Measurements from ENCODE around the gene RAMP1.

The RAMP1 gene

GRCh38 chr2:237895544-237896506, 36.4 kb downstream of the RAMP1 start:
- DNase-seq (ENCODE audit: low read depth in 2 of 2), result no peak

GRCh38 chr2:237896507-237896892, 37.1 kb downstream of the RAMP1 start:
- DNase-seq (ENCODE audit: low read depth in 2 of 2), result no peak

DNA sequence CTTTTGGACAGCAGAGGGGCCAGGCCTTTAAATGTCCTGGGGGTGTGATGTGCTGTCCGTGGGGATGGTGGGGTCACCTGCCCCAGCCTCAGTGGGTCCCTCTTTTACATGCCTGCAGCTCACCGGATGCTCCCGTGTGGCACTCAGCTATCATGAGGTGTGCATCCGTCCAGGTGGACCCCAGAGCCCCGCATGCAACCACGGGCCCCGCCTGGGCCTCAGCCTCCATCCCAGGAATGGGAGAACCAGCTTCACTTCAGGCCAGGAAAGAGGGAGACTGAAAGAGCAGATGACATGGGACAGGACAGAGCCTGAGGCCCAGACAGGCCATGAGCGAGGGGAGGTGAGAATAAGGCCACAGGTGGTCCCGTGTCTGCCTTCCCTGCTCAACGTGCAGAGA, 37.5 kb downstream of the RAMP1 start:
- DNase-seq (ENCODE audit: low read depth in 2 of 2), result no peak

GRCh38 chr2:237898057-237898414, 38.6 kb downstream of the RAMP1 start:
- no peak for DNase-seq (ENCODE audit: low read depth in 2 of 2)

GRCh38 chr2:237900891-237901831, 41.7 kb downstream of the RAMP1 start:
- no peak for DNase-seq (ENCODE audit: low read depth in 2 of 2)

DNA sequence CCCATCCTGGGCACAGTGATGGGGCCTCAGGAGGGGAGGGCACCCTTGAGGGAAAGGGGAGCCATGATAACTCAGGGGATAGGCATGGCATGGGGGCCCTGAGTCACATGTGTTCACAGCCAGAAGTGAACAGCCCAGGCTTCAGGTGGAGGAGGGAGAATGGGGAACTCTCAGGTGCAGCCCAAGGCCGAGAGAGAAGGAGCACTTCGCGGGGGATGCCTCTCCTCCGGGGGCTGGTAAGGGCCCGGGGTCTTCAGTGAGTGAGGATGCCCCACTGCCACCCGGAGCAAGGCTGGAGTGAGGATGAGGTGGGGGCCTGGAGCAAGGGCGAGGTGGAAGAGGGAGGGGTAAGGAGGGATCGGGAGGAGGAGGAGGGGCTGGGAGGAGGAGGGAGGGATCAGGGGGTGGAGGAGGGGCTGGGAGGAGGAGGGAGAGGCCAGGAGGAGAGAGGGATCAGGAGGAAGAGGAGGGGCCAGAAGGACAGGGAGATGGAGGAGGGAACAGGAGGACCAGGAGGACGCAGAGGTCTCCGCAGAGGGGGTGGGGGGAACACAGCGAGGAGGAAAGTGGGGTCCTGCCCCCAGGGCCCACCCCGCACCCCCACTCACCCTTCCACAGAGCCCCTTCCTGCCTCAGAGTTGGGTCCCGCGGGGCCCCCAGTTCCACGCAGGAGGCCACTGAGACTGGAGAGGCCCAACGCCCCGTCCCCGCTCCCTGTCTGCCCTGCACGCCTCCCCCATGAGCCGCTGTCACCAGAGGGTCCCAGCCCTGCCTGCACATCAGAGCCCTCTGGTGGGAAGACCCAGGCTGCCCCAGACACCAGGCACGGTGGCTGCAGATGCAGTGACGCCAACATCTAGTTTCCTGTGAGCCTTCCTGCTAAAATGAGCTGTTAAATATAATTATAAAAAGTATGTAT, 42.8 kb downstream of the RAMP1 start:
- DNase-seq (ENCODE audit: low read depth in 2 of 2), result no peak

DNA sequence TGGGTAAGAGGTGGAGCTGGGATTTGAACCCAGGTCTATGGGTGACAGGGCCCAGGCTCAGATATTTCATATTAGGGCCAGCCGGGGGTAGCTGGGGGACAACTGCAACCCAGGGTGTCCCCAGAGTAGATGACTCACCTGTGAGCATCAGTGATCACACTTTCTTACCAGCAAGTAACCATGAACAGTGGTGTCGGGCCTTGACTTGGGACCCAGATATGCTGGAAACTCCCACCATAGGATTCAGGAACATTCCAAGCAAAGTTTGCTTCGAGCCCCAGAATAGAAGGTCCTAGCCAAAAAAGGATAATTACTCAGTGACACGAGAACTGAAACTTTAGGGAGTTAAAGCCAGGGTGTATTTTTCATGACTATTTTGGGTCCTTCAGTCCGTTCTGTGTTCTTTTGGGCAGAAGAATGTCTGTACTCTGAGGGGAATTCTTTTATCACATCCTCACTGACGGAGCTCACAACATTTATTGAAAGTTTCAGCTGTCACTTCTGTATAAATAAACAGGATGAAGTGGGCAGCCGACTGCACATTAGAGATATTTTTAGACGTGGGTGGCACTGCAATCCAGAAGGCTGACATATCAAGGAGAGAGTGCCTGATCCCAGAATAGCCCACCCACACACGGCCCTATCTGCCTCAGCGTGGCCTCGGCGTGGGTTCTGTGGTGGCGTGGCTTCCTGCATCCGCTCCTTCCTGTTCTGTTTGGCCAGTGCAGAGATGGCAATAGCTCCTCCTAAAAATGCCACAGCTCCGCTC, 45.6 kb downstream of the RAMP1 start:
- no peak for DNase-seq (ENCODE audit: low read depth in 2 of 2)

GRCh38 chr2:237907144-237907543, 47.7 kb downstream of the RAMP1 start:
- DNase-seq (ENCODE audit: low read depth in 2 of 2), result no peak

- DNase-seq (ENCODE audit: low read depth in 2 of 2), result no peak
Observed at GRCh38 chr2:237909075-237909695, 49.8 kb downstream of the RAMP1 start.

- no peak for DNase-seq (ENCODE audit: low read depth in 2 of 2)
Observed at GRCh38 chr2:237909801-237910475, 50.5 kb downstream of the RAMP1 start.

- DNase-seq (ENCODE audit: low read depth in 2 of 2), result no peak
Observed at GRCh38 chr2:237910576-237911362, 51.3 kb downstream of the RAMP1 start.

DNA sequence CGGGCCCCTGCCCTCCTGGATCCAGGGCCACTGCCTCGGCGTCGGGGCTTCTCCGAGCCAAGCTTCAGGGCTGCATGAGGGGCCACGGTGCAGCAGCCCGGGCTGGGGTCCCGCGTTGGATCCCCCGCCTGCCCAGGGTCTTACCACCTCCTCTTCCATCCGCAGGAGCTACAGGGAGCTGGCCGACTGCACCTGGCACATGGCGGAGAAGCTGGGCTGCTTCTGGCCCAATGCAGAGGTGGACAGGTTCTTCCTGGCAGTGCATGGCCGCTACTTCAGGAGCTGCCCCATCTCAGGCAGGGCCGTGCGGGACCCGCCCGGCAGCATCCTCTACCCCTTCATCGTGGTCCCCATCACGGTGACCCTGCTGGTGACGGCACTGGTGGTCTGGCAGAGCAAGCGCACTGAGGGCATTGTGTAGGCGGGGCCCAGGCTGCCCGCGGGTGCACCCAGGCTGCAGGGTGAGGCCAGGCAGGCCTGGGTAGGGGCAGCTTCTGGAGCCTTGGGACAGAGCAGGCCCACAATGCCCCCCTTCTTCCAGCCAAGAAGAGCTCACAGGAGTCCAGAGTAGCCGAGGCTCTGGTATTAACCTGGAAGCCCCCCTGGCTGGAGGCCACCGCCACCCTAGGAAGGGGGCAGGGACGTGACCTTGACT, 52.1 kb downstream of the RAMP1 start:
- no peak for DNase-seq (ENCODE audit: low read depth in 2 of 2)

DNA sequence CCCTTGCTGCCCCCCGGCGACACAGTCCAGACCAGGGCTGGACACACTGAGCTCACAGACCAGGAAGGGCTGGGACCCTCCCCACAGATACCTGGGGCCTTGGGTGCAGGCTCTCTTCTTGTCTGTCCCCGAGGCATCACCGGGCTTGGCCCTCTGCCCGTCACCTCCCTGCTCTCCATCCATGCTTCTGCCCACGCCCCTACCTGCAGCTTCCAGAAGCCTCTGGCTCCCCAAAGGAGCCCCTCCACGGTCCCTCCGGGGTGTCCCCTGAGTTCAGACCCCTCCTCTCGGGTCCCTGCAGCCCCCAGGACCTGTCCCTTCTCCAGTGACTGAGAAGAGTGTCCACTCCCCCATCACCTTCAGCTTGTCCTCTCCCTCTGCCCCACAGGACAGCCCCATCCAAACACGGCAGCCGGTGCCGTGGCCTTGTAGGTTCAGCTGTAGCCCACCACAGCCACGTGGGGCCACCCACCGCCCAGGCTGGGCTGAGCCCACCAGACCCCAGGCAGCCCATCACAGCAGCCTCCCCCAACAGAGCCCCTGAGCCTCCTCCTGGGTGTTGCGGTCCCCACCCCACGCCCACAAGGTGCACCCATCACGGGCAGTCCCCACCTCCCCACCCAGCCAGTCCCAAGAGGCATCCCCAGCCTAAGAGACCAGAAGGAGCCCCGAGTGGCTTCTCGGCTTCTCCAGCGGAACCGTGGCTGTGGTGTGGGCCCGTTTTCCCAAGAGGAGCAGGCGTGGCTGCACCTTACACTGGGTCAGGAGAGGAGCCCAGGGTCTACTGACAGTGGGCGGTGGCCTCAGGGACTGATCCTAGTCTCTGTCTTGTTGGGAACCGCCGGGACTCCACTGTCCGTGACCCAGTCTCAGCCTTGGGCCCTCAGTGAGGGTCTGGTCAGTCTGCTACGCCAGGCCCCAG, 53.1 kb downstream of the RAMP1 start:
- DNase-seq (ENCODE audit: low read depth in 2 of 2), result no peak

DNA sequence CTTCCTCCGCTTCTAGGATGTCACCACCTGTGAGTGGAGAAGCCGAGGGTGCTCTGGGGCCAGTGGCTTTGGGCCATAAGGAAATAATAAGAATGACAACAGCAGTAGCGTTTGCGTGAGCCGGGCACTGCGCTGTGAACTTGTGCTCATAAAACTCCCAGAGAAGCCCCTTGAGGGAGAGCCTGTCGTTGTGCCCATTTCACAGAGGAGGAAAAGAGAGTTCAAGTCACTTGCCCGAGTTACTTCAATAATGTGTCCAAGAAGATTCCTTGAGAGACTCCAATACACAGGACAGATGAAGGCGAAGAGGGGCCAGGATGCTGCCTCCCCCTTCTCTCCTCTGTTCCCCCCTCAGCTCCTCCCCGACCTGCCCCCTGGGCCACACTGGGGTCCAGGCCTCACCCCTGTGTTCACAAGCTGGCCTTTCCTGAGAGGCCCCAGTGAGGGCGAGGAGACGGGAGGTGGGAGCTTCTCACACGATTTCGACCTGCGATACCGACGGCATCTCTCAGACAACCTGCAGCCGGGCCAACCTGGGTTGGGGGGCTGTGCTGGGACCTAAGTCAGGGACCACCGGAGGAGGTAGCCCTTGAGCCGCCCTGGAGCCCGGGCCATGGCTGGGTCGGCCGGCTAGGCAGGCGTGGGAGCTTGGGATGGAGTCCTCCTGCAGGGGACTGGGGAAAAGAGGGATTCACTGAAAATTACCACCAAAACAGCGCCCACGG, 53.9 kb downstream of the RAMP1 start:
- no peak for DNase-seq (ENCODE audit: low read depth in 2 of 2)

GRCh38 chr2:237915576-237915975, 56.2 kb downstream of the RAMP1 start:
- DNase-seq (ENCODE audit: low read depth in 2 of 2), result no peak

DNA sequence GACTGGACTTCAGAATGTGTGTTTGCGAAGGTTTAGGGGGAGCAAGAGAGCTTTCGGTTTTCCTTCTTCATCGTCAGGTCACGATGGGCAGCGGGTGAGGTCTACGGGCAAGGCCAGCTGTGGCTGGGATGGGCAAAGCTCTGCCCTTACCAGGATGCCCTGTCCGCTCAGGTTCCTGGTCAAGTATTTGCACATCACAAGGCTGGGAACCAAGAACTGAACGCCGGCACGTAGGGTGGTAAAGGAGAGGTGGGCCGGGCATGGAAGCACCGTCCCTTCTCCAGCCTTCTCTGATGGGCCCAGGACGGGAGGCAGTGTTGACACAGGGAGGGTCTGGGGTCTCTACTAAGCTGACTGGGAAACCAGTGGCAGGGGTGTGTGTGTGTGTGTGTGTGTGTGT, 56.9 kb downstream of the RAMP1 start:
- no peak for DNase-seq (ENCODE audit: low read depth in 2 of 2)
